ENCODE results near the gene CDC27. TPM values are rescaled to one million over a fixed set of nuclear protein-coding genes. Genes with fewer than 3 reads are reported as not detected.

The CDC27 gene
- total RNA-seq, 2 experiments from 2014 or later, result 52.5 to 52.8 TPM

GRCh38 chr17:47164263-47164662 lies 24.8 kb downstream of the CDC27 start:
- peaks cover 55% of the 10 kb centered on the region for H3K36me3 ChIP-seq (ENCODE audit: insufficient read depth, low read length)
- peak overlapping the region; percentile 28 for H3K27ac Mint-ChIP-seq
- H3K4me1 Mint-ChIP-seq (ENCODE audit: low read depth), result peaks cover 29% of the 10 kb centered on the region
- no peaks in the 10 kb centered on the region for H3K9me3 ChIP-seq (ENCODE audit: control insufficient read depth in 1 of 2, insufficient read depth in 1 of 2, low read length in 2 of 2)
- H3K27me3 ChIP-seq (ENCODE audit: control insufficient read depth in 1 of 2, insufficient read depth in 2 of 2, low read length in 2 of 2), result no peaks in the 10 kb centered on the region
- H3K9me3 Mint-ChIP-seq, result no peaks in the 10 kb centered on the region
- H3K4me3 Mint-ChIP-seq, result no peak overlapping the region
- intact Hi-C loops (cut with DNase I, micrococcal nuclease), result no loop called here
- H3K36me3 Mint-ChIP-seq (ENCODE audit: low read depth), result peaks cover 86% of the 10 kb centered on the region
- DNase-seq (no peak), ATAC-seq (ENCODE audit: poor library complexity) (no peak)
- H3K27ac ChIP-seq (ENCODE audit: low read depth in 1 of 2, low read length in 2 of 2), result no peak overlapping the region
- ChIA-PET CTCF (interaction anchor here (0.5 kb wide), 1 partner anchor 15 kb away, joined by 3 read pairs; no protein-coding TSS in a partner anchor), POLR2A (no interaction called here)
- peaks cover 4% of the 10 kb centered on the region for H3K4me1 ChIP-seq (ENCODE audit: insufficient read depth, low read length)
- H3K4me3 ChIP-seq (ENCODE audit: low read length), result no peak overlapping the region
- no peaks in the 10 kb centered on the region for H3K27me3 Mint-ChIP-seq
- TF ChIP-seq, protein P1, sequence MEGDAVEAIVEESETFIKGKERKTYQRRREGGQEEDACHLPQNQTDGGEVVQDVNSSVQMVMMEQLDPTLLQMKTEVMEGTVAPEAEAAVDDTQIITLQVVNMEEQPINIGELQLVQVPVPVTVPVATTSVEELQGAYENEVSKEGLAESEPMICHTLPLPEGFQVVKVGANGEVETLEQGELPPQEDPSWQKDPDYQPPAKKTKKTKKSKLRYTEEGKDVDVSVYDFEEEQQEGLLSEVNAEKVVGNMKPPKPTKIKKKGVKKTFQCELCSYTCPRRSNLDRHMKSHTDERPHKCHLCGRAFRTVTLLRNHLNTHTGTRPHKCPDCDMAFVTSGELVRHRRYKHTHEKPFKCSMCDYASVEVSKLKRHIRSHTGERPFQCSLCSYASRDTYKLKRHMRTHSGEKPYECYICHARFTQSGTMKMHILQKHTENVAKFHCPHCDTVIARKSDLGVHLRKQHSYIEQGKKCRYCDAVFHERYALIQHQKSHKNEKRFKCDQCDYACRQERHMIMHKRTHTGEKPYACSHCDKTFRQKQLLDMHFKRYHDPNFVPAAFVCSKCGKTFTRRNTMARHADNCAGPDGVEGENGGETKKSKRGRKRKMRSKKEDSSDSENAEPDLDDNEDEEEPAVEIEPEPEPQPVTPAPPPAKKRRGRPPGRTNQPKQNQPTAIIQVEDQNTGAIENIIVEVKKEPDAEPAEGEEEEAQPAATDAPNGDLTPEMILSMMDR (IDR thresholded peaks at IDR 0.05), result no peak

- H3K4me1 ChIP-seq (ENCODE audit: insufficient read depth, low read length), result no peaks in the 10 kb centered on the region
- Mint-ChIP-seq H3K4me1 (ENCODE audit: low read depth) (peaks cover 29% of the 10 kb centered on the region), H3K9me3 (no peaks in the 10 kb centered on the region), H3K27ac (peak overlapping the region; percentile 50), H3K4me3 (peak overlapping the region; percentile 18), H3K27me3 (no peaks in the 10 kb centered on the region), H3K36me3 (ENCODE audit: low read depth) (peaks cover 86% of the 10 kb centered on the region)
- no peak overlapping the region for H3K27ac ChIP-seq (ENCODE audit: low read depth in 1 of 2, low read length in 2 of 2)
- ATAC-seq (ENCODE audit: poor library complexity) (no peak), DNase-seq (no peak)
- no peaks in the 10 kb centered on the region for H3K27me3 ChIP-seq (ENCODE audit: control insufficient read depth in 1 of 2, insufficient read depth in 2 of 2, low read length in 2 of 2)
- H3K4me3 ChIP-seq (ENCODE audit: low read length), result no peak overlapping the region
- TF ChIP-seq, protein P1 (IDR thresholded peaks at IDR 0.05), result no peak
- intact Hi-C loops (cut with DNase I, micrococcal nuclease), result no loop called here
- CTCF ChIA-PET, result no interaction called here
- POLR2A ChIA-PET, result no interaction called here
- H3K36me3 ChIP-seq (ENCODE audit: insufficient read depth, low read length), result peaks cover 38% of the 10 kb centered on the region
- no peaks in the 10 kb centered on the region for H3K9me3 ChIP-seq (ENCODE audit: control insufficient read depth in 1 of 2, insufficient read depth in 1 of 2, low read length in 2 of 2)
Observed at GRCh38 chr17:47162013-47162622, 27.0 kb downstream of the CDC27 start.

- CTCF ChIA-PET, result no interaction called here
- Histone ChIP-seq H3K27ac (ENCODE audit: low read depth in 1 of 2, low read length in 2 of 2) (no peak overlapping the region), H3K4me1 (ENCODE audit: insufficient read depth, low read length) (no peaks in the 10 kb centered on the region), H3K36me3 (ENCODE audit: insufficient read depth, low read length) (peaks cover 50% of the 10 kb centered on the region), H3K9me3 (ENCODE audit: control insufficient read depth in 1 of 2, insufficient read depth in 1 of 2, low read length in 2 of 2) (no peaks in the 10 kb centered on the region), H3K4me3 (ENCODE audit: low read length) (no peak overlapping the region), H3K27me3 (ENCODE audit: control insufficient read depth in 1 of 2, insufficient read depth in 2 of 2, low read length in 2 of 2) (no peaks in the 10 kb centered on the region)
- TF ChIP-seq, protein P1 (IDR thresholded peaks at IDR 0.05), result no peak
- DNase-seq, result peak in 1 of 14 experiments; percentile 9
- POLR2A ChIA-PET, result no interaction called here
- no peaks in the 10 kb centered on the region for H3K27me3 Mint-ChIP-seq
- no peak overlapping the region for H3K4me3 Mint-ChIP-seq
- ATAC-seq (ENCODE audit: poor library complexity), result no peak
- peaks cover 80% of the 10 kb centered on the region for H3K36me3 Mint-ChIP-seq (ENCODE audit: low read depth)
- no peaks in the 10 kb centered on the region for H3K9me3 Mint-ChIP-seq
- peaks cover 25% of the 10 kb centered on the region for H3K4me1 Mint-ChIP-seq (ENCODE audit: low read depth)
- intact Hi-C loops (cut with DNase I, micrococcal nuclease), result no loop called here
- H3K27ac Mint-ChIP-seq, result no peak overlapping the region
Observed at GRCh38 chr17:47159315-47159714, 29.8 kb downstream of the CDC27 start.

Data from CD4-positive, alpha-beta T cell (primary cell).